ENCODE results near the gene TMEM229B.

Gene TMEM229B

DNA sequence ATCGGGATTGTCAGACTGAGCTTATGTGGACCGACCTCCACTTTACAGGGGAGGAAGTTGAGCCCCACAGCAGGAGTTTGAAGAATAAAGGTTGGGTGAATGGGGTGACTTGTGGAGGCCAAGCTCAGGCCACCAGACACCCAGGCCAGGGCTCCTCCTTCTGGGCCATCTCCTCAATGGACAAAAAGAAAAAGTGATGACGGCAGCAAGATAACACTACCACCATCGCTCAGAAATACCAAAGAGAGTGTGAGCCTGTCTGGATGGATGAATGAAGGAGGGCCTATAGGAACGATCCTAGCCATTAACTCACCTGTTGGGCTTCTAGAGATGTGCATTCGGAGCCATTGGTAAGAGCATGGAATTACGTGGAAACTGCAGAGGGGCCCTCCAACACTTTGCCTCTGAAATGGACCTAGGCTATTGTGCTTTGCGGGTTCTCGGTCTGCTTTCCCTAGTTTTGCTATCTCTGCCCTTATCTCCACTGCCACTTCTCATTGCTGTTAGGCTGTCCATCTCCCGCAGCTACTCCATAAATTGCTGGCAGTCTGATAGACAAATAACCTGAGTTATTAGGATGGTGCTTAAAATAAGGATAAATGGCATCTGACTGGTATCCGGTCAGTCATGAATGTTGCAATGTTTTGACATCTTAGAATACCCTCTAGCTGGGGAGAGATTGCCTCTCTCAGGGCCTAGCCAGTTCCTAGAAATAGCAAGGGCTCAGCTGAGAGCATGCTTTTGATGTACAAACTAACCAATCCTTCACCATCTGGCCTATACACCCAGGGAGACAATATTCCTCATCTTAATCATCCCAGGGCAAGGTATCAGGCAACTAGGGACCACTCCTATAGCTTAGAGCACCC is 66.9 kb downstream of the TMEM229B start:
- TF ChIP-seq, protein P1, sequence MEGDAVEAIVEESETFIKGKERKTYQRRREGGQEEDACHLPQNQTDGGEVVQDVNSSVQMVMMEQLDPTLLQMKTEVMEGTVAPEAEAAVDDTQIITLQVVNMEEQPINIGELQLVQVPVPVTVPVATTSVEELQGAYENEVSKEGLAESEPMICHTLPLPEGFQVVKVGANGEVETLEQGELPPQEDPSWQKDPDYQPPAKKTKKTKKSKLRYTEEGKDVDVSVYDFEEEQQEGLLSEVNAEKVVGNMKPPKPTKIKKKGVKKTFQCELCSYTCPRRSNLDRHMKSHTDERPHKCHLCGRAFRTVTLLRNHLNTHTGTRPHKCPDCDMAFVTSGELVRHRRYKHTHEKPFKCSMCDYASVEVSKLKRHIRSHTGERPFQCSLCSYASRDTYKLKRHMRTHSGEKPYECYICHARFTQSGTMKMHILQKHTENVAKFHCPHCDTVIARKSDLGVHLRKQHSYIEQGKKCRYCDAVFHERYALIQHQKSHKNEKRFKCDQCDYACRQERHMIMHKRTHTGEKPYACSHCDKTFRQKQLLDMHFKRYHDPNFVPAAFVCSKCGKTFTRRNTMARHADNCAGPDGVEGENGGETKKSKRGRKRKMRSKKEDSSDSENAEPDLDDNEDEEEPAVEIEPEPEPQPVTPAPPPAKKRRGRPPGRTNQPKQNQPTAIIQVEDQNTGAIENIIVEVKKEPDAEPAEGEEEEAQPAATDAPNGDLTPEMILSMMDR (IDR thresholded peaks at IDR 0.05), result no peak
- TF ChIP-seq ZFX (IDR thresholded peaks at IDR 0.05; ENCODE audit: borderline replicate concordance), result no peak

More for the DNA sequence above, 66.9 kb downstream of the TMEM229B start:
- H3K27ac ChIP-seq, result no peak overlapping the region

Data from 22Rv1 (cell line).